ENCODE measurements around the gene CADM2.

The CADM2 gene

DNA sequence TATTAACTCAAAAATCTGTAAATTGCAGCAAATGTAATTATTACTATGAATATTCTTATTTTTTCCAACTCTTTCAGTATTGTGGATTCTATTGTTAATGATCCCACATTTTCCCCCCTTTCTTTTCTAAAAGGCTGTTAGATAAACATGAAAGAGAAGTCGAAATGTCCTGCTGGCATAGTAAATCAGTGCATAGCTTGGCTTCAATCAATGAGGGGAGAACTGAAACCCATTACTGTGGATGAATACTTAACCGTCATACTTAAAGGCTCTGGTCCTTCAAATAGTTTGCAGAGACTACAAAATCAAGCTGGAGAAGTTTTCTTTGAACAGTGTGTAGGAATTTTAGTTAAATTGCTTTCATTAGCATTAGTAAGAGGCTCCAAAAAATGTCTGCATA is 667.9 kb downstream of the CADM2 start:
- TF ChIP-seq, protein P1, sequence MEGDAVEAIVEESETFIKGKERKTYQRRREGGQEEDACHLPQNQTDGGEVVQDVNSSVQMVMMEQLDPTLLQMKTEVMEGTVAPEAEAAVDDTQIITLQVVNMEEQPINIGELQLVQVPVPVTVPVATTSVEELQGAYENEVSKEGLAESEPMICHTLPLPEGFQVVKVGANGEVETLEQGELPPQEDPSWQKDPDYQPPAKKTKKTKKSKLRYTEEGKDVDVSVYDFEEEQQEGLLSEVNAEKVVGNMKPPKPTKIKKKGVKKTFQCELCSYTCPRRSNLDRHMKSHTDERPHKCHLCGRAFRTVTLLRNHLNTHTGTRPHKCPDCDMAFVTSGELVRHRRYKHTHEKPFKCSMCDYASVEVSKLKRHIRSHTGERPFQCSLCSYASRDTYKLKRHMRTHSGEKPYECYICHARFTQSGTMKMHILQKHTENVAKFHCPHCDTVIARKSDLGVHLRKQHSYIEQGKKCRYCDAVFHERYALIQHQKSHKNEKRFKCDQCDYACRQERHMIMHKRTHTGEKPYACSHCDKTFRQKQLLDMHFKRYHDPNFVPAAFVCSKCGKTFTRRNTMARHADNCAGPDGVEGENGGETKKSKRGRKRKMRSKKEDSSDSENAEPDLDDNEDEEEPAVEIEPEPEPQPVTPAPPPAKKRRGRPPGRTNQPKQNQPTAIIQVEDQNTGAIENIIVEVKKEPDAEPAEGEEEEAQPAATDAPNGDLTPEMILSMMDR (IDR thresholded peaks at IDR 0.05), result no peak

DNA sequence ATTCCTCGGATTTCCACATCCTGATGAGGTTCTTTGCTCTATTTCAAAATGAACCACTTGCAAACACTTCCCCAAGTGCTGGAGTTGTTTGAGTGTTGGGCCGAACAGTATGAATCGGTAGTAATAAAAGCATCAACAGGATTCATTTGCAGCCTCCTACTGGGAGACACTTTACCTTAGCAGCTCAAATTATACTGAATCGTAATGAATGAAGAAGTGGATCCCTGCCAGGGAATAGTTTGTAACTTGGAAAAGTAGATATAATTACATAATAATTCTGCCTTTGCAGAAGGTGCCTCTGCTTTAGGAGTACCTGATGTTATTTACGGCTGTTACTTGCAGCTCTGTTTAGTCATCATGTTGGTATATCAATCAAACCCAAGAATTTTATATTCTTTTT is 669.1 kb downstream of the CADM2 start:
- TF ChIP-seq, protein P1 (IDR thresholded peaks at IDR 0.05), result no peak

DNA sequence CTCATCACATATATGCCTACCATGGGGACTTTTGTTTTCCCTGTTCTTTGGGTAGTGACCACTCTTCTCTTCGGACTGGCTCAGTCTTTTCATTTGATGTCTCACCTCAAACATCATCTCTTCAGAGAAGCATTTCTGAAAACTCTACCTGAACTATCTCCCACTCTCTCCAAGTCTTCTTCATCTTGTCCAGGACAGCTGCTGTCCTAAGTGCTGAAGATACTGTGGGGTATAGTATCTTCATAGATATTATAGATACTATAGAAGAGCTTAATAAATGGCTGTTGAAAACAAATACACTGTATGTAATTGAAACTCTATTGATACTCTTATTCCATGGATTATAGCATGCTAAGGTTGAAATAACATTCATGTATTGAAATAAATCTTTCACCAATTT is 672.3 kb downstream of the CADM2 start:
- TF ChIP-seq, protein P1 (IDR thresholded peaks at IDR 0.05), result no peak

DNA sequence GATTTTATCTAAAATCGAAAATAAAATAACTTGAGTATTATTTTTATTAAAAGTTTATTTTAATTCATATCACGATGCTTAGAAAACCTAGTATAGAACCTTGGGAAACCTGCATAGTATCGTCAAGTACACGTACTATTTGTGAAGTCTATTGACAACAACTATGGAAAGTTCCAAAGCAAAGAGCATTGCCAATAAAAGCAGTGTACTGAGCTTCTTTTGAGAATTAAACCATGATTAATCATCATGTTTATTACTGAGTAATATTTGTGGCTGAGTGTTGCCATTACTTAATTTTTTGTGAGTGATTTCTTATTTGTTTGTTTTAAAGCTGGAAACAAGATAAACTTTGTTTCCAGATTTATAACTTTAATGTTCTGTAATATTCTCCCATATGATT is 674.1 kb downstream of the CADM2 start:
- TF ChIP-seq, protein P1 (IDR thresholded peaks at IDR 0.05), result no peak

DNA sequence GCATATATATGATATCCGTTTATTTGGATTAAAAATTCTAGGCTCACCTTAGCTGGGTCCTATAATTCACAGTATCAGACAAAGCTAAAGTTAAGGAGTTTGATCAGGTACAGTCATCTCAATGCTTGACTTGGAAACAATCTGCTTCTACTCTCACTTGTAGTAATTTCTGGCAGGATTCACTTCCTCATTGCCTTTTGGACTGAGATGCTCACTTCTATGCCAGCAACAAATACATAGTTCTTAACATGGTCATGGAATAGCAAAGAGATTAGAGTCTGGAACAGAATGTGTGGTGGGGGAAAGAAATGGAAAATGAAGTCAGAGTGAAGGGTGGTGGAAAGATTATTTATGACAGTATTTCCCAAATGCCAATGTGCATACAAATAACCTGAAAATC is 693.6 kb downstream of the CADM2 start:
- TF ChIP-seq, protein P1 (IDR thresholded peaks at IDR 0.05), result no peak

DNA sequence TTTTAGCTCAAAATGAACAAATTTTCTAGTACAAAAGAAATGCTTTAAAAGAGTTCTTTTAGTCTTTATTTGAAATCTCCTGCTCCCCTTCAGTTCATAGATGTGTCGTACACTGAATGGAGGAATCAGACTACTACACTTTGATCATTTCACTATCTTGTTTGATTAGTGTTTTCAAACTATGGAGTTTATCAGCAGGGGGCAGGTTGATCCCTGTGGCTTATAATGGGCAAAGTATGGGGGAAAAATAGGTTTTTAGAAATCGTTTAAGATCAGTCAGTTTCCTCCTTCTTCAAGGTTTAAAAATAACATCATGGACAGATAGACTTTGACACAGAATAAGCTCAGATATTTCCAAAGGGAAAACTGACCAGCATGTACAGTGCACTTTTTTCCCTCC is 701.7 kb downstream of the CADM2 start:
- TF ChIP-seq, protein P1 (IDR thresholded peaks at IDR 0.05), result no peak

DNA sequence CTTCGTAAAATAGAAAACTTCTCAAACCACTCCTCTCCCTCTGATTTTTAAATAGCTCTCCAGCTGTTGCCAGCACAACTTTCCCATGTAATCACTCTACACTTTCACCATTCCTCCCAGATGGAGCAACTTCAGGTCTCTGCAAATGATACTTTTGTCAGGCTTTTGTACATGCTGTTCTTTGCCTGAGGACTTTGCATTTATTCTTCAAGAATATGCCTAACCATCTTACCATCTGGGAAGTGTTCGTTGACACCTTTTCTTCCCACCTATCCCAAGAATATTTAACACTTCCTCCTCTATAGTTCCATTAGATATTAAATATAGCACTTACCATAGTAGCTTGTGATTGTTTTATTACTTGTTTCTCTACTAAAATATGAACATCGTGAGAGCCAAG is 703.7 kb downstream of the CADM2 start:
- TF ChIP-seq, protein P1 (IDR thresholded peaks at IDR 0.05), result no peak

DNA sequence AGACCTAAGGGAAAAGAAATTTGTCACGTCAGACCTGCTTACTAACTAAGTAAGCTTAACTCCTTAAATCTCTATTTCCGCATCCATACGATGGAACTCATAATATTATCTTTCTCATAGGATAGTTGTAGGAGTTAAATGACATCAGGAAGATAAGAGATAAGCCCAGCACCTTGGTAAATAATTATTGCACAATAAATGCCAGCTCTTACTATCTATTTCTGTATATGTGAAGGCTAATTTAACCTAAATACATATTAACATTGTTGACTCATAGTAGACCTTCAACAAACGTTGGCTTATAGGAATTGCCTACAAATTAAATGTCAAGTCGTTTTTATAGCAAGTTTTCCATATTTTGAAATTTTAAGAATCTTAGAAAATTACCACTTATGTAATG is 709.0 kb downstream of the CADM2 start:
- TF ChIP-seq, protein P1 (IDR thresholded peaks at IDR 0.05), result no peak

Measured in LNCAP (cell line).